SH-SY5Y (cell line): Measurements from ENCODE around the gene POLH.

Source experiments
- GATA2 ChIP-seq: IDR thresholded peaks from 2 replicates; pipeline ENCODE4 v1.6.1; 2011; ENCODE audit warnings: mild to moderate bottlenecking, low read depth, low read length
- GATA3 ChIP-seq: IDR thresholded peaks from 2 replicates; pipeline ENCODE4 v1.6.1; 2011; ENCODE audit warnings: low read depth, mild to moderate bottlenecking, low read length, moderate library complexity

- TF ChIP-seq GATA2 (no peak), GATA3 (no peak)
Observed at GRCh38 chr6:43608807-43609206, 32.8 kb downstream of the POLH start.
